Endothelial cell of umbilical vein (primary cell): ENCODE measurements around the gene MACROD2.

ENCODE experiments used
- CTCF ChIP-seq, 2 donors: IDR thresholded peaks; 1 replicate in 1 of 2; 2 replicates in 1 of 2; pipeline ENCODE4 v1.5.1; 2011; ENCODE audit warnings: low read length in 2 of 2, mild to moderate bottlenecking in 2 of 2, moderate library complexity in 2 of 2, control low read depth in 1 of 2, inconsistent platforms in 1 of 2, low read depth in 1 of 2; ENCODE audit not compliant: insufficient read depth in 1 of 2; ENCODE audit errors: extremely low read depth in 1 of 2
- EZH2 ChIP-seq: IDR thresholded peaks from 2 replicates; pipeline ENCODE4 v1.6.1; 2012; ENCODE audit warnings: borderline replicate concordance, low read depth, mild to moderate bottlenecking, moderate library complexity, low read length, inconsistent platforms; ENCODE audit not compliant: severe bottlenecking
- GATA2 ChIP-seq: IDR thresholded peaks from 2 replicates; pipeline ENCODE4 v1.7.0; 2011; ENCODE audit warnings: low read depth, mild to moderate bottlenecking, moderate library complexity, mixed read lengths, low read length; ENCODE audit not compliant: insufficient read length, insufficient read depth
- JUN ChIP-seq: IDR thresholded peaks from 2 replicates; pipeline ENCODE4 v1.6.1; 2011; ENCODE audit warnings: borderline replicate concordance, low read depth; ENCODE audit not compliant: insufficient read length, insufficient read depth
- MAX ChIP-seq: IDR thresholded peaks from 2 replicates; pipeline ENCODE4 v1.6.1; 2011; ENCODE audit not compliant: insufficient read depth, insufficient read length
- MYC ChIP-seq: IDR thresholded peaks from one replicate; pipeline ENCODE4 v1.6.1; 2011; ENCODE audit warnings: mild to moderate bottlenecking, low read depth, low read length
- POLR2A ChIP-seq: IDR thresholded peaks from 2 replicates; pipeline ENCODE4 v1.6.1; 2012; ENCODE audit warnings: low read depth, mild to moderate bottlenecking, control low read depth, low read length
- POLR2AphosphoS5 ChIP-seq: IDR thresholded peaks from 2 replicates; pipeline ENCODE4 v1.6.1; 2012; ENCODE audit warnings: low read depth, mild to moderate bottlenecking, control low read depth, low read length, moderate library complexity; ENCODE audit not compliant: insufficient read depth

- no peak for TF ChIP-seq POLR2A
- no peak for TF ChIP-seq POLR2AphosphoS5
- no peak for TF ChIP-seq EZH2
- TF ChIP-seq CTCF (IDR thresholded peaks at IDR 0.05; ENCODE audit: extremely low read depth in 1 of 2, insufficient read depth in 1 of 2, low read depth in 1 of 2, low read length in 2 of 2): no peak
- no peak for TF ChIP-seq MAX
- TF ChIP-seq MYC: no peak
- no peak for TF ChIP-seq GATA2
- TF ChIP-seq JUN: no peak
Observed at GRCh38 chr20:14906908-14907434, 911.7 kb downstream of the MACROD2 start.
